GM23338 (cell line): ENCODE results near the gene CDK1. TPM values are rescaled to one million over a fixed set of nuclear protein-coding genes. Genes with fewer than 3 reads are reported as not detected.

Experiments used
- ATAC-seq: fragments of 200-7000 bp; cut with Tn5 transposase; 3 replicates; pipeline ENCODE4 v1.9.1; 2020
- DNase-seq: peaks from one replicate; pipeline ENCODE4 v3.0.0-alpha.2; 2015; ENCODE audit warnings: low spot score
- H2AFZ ChIP-seq: fragments of 200-600 bp; sonication (generic); 2 replicates; pipeline ENCODE4 v1.8.0; 2016; ENCODE audit warnings: antibody characterized with exemption, mild to moderate bottlenecking, moderate library complexity
- H3F3A ChIP-seq: fragments of 200-600 bp; sonication (generic); replicated peaks from 2 replicates; pipeline ENCODE4 v1.8.0; 2017; ENCODE audit warnings: antibody characterized with exemption, mixed run types, low read depth
- H3K27ac ChIP-seq: fragments of 200-600 bp; sonication (generic); 2 replicates; pipeline ENCODE4 v1.6.1; 2016; ENCODE audit warnings: low read depth
- H3K27me3 ChIP-seq: fragments of 200-600 bp; sonication (generic); 2 replicates; pipeline ENCODE4 v1.8.0; 2016; ENCODE audit warnings: mild to moderate bottlenecking, mixed run types, moderate library complexity; ENCODE audit not compliant: insufficient read depth
- H3K36me3 ChIP-seq: fragments of 200-600 bp; sonication (generic); 2 replicates; pipeline ENCODE4 v1.8.0; 2016; ENCODE audit warnings: mild to moderate bottlenecking; ENCODE audit not compliant: insufficient read depth
- H3K4me1 ChIP-seq: fragments of 200-600 bp; sonication (generic); 2 replicates; pipeline ENCODE4 v1.8.0; 2016; ENCODE audit warnings: mild to moderate bottlenecking, moderate library complexity; ENCODE audit not compliant: insufficient read depth
- H3K4me2 ChIP-seq: fragments of 200-600 bp; sonication (generic); 2 replicates; pipeline ENCODE4 v1.7.1; 2017; ENCODE audit warnings: mixed run types
- H3K4me3 ChIP-seq: fragments of 200-600 bp; sonication (generic); 2 replicates; pipeline ENCODE4 v1.6.1; 2016; ENCODE audit warnings: mixed run types
- H3K79me2 ChIP-seq: fragments of 200-600 bp; sonication (generic); replicated peaks from 2 replicates; pipeline ENCODE4 v1.8.0; 2017; ENCODE audit warnings: mild to moderate bottlenecking; ENCODE audit not compliant: insufficient read depth
- H3K9me2 ChIP-seq: fragments of 200-600 bp; sonication (generic); 2 replicates; pipeline ENCODE4 v1.8.0; 2017; ENCODE audit not compliant: insufficient read depth
- H4K20me1 ChIP-seq: fragments of 200-600 bp; sonication (generic); replicated peaks from 2 replicates; pipeline ENCODE4 v1.8.0; 2017; ENCODE audit warnings: mild to moderate bottlenecking; ENCODE audit not compliant: insufficient read depth
- H3K27ac Mint-ChIP-seq: 2 replicates; pipeline ENCODE4 v1.8.0; 2020; ENCODE audit warnings: inconsistent platforms, mild to moderate bottlenecking, moderate library complexity, mixed read lengths
- H3K27me3 Mint-ChIP-seq: 3 replicates; pipeline ENCODE4 v1.8.0; 2022; ENCODE audit warnings: low read depth, mild to moderate bottlenecking, moderate library complexity, mixed read lengths, inconsistent platforms; ENCODE audit not compliant: insufficient read depth, poor library complexity
- H3K36me3 Mint-ChIP-seq: 3 replicates; pipeline ENCODE4 v1.8.0; 2021; ENCODE audit warnings: low read depth, mild to moderate bottlenecking, inconsistent platforms, moderate library complexity, mixed read lengths
- H3K4me1 Mint-ChIP-seq: 3 replicates; pipeline ENCODE4 v1.8.0; 2020; ENCODE audit warnings: mild to moderate bottlenecking, inconsistent platforms, mixed read lengths
- H3K4me3 Mint-ChIP-seq: 3 replicates; pipeline ENCODE4 v1.8.0; 2021; ENCODE audit warnings: moderate library complexity, mild to moderate bottlenecking, inconsistent platforms, mixed read lengths
- H3K9me3 Mint-ChIP-seq: 3 replicates; pipeline ENCODE4 v1.8.0; 2020; ENCODE audit warnings: moderate library complexity, mild to moderate bottlenecking, inconsistent platforms, mixed read lengths
- POLR2AphosphoS5 ChIP-seq: IDR thresholded peaks from 2 replicates; pipeline ENCODE4 v1.6.1; 2016; ENCODE audit warnings: antibody characterized with exemption, low read depth
- STAT1 ChIP-seq: IDR thresholded peaks from one replicate; pipeline ENCODE4 v1.6.1; 2016; ENCODE audit warnings: antibody characterized with exemption; ENCODE audit not compliant: unreplicated experiment
- ZNF114 ChIP-seq: fragments of 250-450 bp; sonication (Bioruptor Pico); IDR thresholded peaks from 2 replicates; pipeline ENCODE4 v1.5.0; 2020; ENCODE audit warnings: mild to moderate bottlenecking, moderate library complexity
- ZNF331 ChIP-seq: fragments of 250-450 bp; sonication (Bioruptor Pico); IDR thresholded peaks from 2 replicates; pipeline ENCODE4 v1.5.0; 2020; ENCODE audit warnings: low read depth, mild to moderate bottlenecking, moderate library complexity
- polyA plus RNA-seq: library from polyadenylated mRNA; unstranded; fragments of >200 nt; fragmentation: Nextera tagmentation; extraction: Ambion mirVana; gene quantifications from 2 replicates; pipeline ENCODE4 v1.2.1, GENCODE V29; 2016
- total RNA-seq: library from RNA; depleted of rRNA; stranded (reverse); fragments of >200 nt; shearing (Covaris generic); gene quantifications from 2 replicates; pipeline ENCODE4 v1.2.3, GENCODE V29; 2014
- TF ChIP-seq, protein P1 (sequence below): IDR thresholded peaks from one replicate; pipeline ENCODE4 v1.6.1; 2018; ENCODE audit warnings: antibody characterized with exemption; ENCODE audit not compliant: unreplicated experiment
- TF ChIP-seq, protein P2 (sequence below): IDR thresholded peaks from 2 replicates; pipeline ENCODE4 v1.6.1; 2016; ENCODE audit warnings: antibody characterized with exemption
- TF ChIP-seq, protein P3 (sequence below), 2 experiments: fragments of 200-600 bp in 1 of 2; sonication (generic) in 1 of 2; conservative IDR thresholded peaks; 2 replicates each; pipeline versions ENCODE4 v1.5.1 to v1.6.1; 2016 to 2017; ENCODE audit warnings: antibody characterized with exemption in 2 of 2, low read depth in 2 of 2, mild to moderate bottlenecking in 2 of 2, moderate library complexity in 1 of 2

Gene CDK1
- total and polyA plus RNA-seq, 2 experiments from 2014 or later, result 165 to 166 TPM

DNA sequence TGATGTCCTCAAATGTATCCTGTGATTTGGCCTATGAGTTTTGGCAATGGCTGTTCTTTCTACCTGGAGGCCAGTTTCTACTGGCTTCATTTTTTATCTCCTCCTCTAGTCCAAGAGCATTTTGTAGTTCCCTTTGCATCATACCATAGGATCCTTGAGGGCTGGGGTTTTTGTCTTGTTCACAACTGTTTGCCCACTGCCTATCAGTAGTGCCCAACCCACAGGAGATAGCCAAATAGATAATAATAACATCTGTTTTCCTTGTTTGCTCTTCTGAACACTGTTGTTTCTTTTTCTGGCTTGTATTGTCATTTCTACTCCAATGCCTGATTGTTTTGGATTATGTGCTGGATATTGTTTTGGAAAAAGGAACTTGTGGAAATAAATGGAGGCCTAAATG, 3.4 kb downstream of the CDK1 start (continued):
- TF ChIP-seq, protein P1, sequence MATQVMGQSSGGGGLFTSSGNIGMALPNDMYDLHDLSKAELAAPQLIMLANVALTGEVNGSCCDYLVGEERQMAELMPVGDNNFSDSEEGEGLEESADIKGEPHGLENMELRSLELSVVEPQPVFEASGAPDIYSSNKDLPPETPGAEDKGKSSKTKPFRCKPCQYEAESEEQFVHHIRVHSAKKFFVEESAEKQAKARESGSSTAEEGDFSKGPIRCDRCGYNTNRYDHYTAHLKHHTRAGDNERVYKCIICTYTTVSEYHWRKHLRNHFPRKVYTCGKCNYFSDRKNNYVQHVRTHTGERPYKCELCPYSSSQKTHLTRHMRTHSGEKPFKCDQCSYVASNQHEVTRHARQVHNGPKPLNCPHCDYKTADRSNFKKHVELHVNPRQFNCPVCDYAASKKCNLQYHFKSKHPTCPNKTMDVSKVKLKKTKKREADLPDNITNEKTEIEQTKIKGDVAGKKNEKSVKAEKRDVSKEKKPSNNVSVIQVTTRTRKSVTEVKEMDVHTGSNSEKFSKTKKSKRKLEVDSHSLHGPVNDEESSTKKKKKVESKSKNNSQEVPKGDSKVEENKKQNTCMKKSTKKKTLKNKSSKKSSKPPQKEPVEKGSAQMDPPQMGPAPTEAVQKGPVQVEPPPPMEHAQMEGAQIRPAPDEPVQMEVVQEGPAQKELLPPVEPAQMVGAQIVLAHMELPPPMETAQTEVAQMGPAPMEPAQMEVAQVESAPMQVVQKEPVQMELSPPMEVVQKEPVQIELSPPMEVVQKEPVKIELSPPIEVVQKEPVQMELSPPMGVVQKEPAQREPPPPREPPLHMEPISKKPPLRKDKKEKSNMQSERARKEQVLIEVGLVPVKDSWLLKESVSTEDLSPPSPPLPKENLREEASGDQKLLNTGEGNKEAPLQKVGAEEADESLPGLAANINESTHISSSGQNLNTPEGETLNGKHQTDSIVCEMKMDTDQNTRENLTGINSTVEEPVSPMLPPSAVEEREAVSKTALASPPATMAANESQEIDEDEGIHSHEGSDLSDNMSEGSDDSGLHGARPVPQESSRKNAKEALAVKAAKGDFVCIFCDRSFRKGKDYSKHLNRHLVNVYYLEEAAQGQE, result no peak
- TF ChIP-seq, protein P2, sequence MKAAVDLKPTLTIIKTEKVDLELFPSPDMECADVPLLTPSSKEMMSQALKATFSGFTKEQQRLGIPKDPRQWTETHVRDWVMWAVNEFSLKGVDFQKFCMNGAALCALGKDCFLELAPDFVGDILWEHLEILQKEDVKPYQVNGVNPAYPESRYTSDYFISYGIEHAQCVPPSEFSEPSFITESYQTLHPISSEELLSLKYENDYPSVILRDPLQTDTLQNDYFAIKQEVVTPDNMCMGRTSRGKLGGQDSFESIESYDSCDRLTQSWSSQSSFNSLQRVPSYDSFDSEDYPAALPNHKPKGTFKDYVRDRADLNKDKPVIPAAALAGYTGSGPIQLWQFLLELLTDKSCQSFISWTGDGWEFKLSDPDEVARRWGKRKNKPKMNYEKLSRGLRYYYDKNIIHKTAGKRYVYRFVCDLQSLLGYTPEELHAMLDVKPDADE, result no peak
- TF ChIP-seq ZNF331 (no peak), STAT1 (no peak), POLR2AphosphoS5 (no peak), ZNF114 (CRISPR knock-in tag) (no peak)
- TF ChIP-seq, protein P3, sequence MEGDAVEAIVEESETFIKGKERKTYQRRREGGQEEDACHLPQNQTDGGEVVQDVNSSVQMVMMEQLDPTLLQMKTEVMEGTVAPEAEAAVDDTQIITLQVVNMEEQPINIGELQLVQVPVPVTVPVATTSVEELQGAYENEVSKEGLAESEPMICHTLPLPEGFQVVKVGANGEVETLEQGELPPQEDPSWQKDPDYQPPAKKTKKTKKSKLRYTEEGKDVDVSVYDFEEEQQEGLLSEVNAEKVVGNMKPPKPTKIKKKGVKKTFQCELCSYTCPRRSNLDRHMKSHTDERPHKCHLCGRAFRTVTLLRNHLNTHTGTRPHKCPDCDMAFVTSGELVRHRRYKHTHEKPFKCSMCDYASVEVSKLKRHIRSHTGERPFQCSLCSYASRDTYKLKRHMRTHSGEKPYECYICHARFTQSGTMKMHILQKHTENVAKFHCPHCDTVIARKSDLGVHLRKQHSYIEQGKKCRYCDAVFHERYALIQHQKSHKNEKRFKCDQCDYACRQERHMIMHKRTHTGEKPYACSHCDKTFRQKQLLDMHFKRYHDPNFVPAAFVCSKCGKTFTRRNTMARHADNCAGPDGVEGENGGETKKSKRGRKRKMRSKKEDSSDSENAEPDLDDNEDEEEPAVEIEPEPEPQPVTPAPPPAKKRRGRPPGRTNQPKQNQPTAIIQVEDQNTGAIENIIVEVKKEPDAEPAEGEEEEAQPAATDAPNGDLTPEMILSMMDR (conservative IDR thresholded peaks at IDR 0.05; ENCODE audit: low read depth in 2 of 2), result no peak

DNA sequence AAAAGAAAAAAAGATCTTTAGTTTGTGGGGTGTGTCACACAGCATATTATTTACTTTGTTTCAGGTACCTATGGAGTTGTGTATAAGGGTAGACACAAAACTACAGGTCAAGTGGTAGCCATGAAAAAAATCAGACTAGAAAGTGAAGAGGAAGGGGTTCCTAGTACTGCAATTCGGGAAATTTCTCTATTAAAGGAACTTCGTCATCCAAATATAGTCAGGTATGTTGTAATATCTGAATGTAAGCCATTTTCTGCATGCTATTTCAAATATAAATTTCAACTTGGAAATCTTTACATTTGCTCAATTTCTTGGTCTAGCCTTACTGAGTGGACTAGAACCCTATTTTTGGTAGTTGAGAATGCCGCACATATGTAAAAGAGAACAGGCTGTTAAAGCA, 6.4 kb downstream of the CDK1 start:
- DNase-seq (no peak), ATAC-seq (no peak)
- Mint-ChIP-seq H3K27me3 (no peaks in the 10 kb centered on the region), H3K9me3 (no peaks in the 10 kb centered on the region), H3K4me1 (peaks cover 23% of the 10 kb centered on the region; the same call in 2 of the 3 replicates), H3K4me3 (no peak overlapping the region), H3K36me3 (peaks cover 85% of the 10 kb centered on the region), H3K27ac (peak overlapping the region; percentile 47; the same call in 1 of the 2 replicates)
- no peak overlapping the region for H3K27ac ChIP-seq
- H2AFZ ChIP-seq, result no peak overlapping the region
- no peak overlapping the region for H3K4me3 ChIP-seq
- no peaks in the 10 kb centered on the region for H3K27me3 ChIP-seq
- H4K20me1 ChIP-seq, result peaks cover 59% of the 10 kb centered on the region
- H3F3A ChIP-seq, result no peaks in the 10 kb centered on the region
- H3K4me1 ChIP-seq, result peaks cover 23% of the 10 kb centered on the region
- TF ChIP-seq, protein P2, result no peak
- TF ChIP-seq, protein P1, result no peak
- peaks cover 100% of the 10 kb centered on the region for H3K79me2 ChIP-seq
- H3K9me2 ChIP-seq, result no peaks in the 10 kb centered on the region
- H3K4me2 ChIP-seq, result no peak overlapping the region
- H3K36me3 ChIP-seq, result peaks cover 58% of the 10 kb centered on the region
